Epithelial cell of esophagus (primary cell): ENCODE measurements around the gene TAF1D.

Experiments used
- DNase-seq: peaks from one replicate; pipeline ENCODE4 v3.0.0; 2010; ENCODE audit warnings: low read depth
- H3K4me3 ChIP-seq: 2 replicates; pipeline ENCODE4 v1.5.1; 2011; ENCODE audit warnings: mild to moderate bottlenecking, low read length, control low read depth
- CTCF ChIP-seq: IDR thresholded peaks from 2 replicates; pipeline ENCODE4 v1.5.1; 2011; ENCODE audit warnings: low read depth, mild to moderate bottlenecking, low read length, control low read depth, inconsistent platforms; ENCODE audit not compliant: insufficient read depth; ENCODE audit errors: missing control alignments

TAF1D gene

GRCh38 chr11:93733474-93733873 is 7.8 kb downstream of the TAF1D start:
- no peak for TF ChIP-seq CTCF
- DNase-seq, result no peak
- no peak overlapping the region for H3K4me3 ChIP-seq

DNA sequence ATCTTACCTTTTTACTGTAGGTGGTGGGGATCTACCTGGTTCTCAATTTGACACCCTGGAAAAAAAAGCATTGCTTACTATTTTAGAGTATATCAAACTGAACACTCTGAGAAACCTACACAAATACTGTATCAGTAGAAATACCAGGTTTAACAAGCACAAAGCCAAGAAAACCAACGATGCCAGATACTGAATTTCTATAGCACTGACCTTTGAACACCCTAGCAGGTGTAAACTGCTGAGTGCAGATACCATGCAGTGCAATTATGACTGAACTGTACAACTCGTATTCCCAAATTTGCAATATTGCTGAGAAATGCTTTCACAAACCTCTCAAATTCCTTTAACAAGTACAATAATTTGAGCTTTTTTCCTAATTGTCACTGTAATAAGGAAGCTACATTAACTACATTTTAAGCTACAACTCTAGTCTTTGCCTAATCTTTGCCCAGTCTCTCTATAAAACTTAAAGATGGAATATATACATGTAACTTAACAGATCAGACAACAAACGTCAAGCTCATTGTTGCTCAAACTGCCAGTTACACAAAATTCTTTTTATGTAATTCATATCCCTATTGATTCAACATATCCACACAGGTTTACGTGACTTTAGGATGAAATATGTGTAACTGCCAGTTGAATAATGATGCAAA is 8.9 kb downstream of the TAF1D start:
- DNase-seq, result no peak
- no peak overlapping the region for H3K4me3 ChIP-seq
- no peak for TF ChIP-seq CTCF

GRCh38 chr11:93730108-93731107 is 10.9 kb downstream of the TAF1D start:
- no peak for DNase-seq
- no peak for TF ChIP-seq CTCF

DNA sequence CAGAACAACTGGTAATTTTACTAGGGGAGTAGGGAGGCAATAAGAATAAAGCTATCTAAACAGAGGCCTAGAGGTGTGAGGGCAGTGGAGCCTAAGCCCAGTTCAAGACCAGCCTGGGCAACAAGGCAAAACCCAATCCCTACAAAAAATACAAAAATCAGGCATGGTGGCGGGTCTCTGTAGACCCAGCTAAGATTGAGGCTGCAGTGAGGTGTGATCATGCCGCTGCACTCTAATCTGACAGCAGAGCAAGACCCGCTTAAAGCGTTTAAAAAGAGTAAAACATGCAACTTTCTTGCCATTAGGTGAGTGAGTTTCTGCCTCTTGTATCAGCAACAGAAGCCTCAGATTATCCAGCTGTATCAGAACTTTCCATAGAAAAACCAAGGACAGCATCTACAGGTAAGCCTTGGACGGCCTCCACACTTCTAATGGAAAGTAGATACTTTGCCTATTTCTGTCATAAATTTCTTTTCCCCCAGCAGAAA is 12.1 kb downstream of the TAF1D start:
- TF ChIP-seq CTCF, result no peak
- no peak overlapping the region for H3K4me3 ChIP-seq
- DNase-seq, result no peak

More at GRCh38 chr11:93730108-93731107, 10.9 kb downstream of the TAF1D start:
- no peak overlapping the region for H3K4me3 ChIP-seq

DNA sequence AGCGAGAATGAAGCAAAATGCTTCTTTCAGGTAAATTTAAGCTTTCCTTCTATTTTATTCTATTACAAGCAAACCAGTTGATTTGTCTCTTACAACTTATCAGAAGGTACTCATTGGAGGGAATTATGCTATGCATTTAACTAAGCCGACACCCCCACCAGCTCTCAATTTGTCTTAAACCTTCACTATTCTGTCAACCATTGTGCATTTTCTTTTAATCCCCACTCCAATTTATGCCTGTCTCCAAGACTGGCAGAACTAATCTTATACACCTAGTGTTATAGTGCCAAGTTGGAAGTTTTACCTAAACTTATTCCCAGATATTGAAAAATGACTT is 12.5 kb downstream of the TAF1D start:
- H3K4me3 ChIP-seq, result no peak overlapping the region
- no peak for DNase-seq
- no peak for TF ChIP-seq CTCF

DNA sequence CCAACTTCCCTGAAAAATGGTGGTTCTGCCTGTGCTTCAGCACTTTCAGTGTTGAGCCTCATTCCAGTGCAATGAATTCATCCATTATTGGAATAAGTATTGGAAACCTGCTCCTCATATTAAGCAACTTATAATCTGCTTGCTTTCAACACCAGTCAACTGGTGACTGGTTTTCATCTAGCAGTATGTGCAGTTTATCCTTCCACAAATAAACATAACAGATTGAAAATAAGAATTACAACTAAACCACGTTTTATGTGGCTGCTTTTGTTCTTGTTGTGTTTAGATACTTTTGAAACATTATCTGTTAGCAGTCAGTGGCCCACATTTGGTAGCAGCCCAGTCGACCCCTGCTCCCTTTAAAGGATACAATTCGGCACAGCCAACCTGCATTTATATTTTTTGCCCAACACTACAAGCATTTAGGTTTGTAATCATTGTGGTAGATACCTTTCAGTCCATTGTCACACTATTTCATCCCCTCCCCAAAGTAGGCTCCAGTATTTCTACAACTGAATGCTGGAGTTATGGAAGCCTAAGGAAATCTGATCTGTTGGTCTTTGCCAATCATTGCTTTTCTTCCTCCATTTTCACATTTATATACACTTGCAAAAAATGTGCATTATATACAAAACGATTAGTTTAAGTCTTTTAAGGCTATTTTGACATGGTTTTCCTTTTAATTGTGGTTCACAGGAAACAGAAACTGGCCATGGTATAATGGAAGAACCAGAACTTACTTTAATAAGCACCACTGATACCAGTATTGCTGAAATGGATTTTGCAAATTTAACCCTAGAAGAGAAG is 13.1 kb downstream of the TAF1D start:
- no peak for TF ChIP-seq CTCF
- DNase-seq, result peak; percentile 18
- no peak overlapping the region for H3K4me3 ChIP-seq
